Muscle layer of duodenum (tissue), 2 donors: ENCODE data around the gene DCK.

ENCODE experiments used
- H3K27ac ChIP-seq: one replicate; pipeline ENCODE4 v1.7.0; 2013; ENCODE audit warnings: mild to moderate bottlenecking, low read length
- H3K27me3 ChIP-seq: one replicate; pipeline ENCODE4 v1.7.0; 2013; ENCODE audit warnings: low read depth, mild to moderate bottlenecking, control low read depth, low read length
- H3K36me3 ChIP-seq, 2 donors: one replicate each; pipeline ENCODE4 v1.7.0; 2013; ENCODE audit warnings: low read length in 2 of 2, control low read depth in 1 of 2, mild to moderate bottlenecking in 1 of 2; ENCODE audit not compliant: insufficient read depth in 2 of 2, control insufficient read depth in 1 of 2
- H3K4me1 ChIP-seq, 2 donors: one replicate each; pipeline ENCODE4 v1.7.0; 2013; ENCODE audit warnings: low read length in 2 of 2, mild to moderate bottlenecking in 2 of 2, control low read depth in 1 of 2, moderate library complexity in 1 of 2; ENCODE audit not compliant: insufficient read depth in 2 of 2, control insufficient read depth in 1 of 2
- H3K4me3 ChIP-seq, 2 donors: one replicate each; pipeline ENCODE4 v1.7.0; 2013; ENCODE audit warnings: low read length in 2 of 2, low read depth in 1 of 2, mild to moderate bottlenecking in 1 of 2
- H3K9me3 ChIP-seq, 2 donors: one replicate each; pipeline ENCODE4 v1.7.0; 2013; ENCODE audit warnings: low read length in 2 of 2, control low read depth in 1 of 2, mild to moderate bottlenecking in 1 of 2; ENCODE audit not compliant: control insufficient read depth in 1 of 2
- donor health status: healthy.

DCK gene

GRCh38 chr4:71064521-71064920 is 71.1 kb downstream of the DCK start:
- Histone ChIP-seq H3K4me3 (no peak overlapping the region), H3K4me1 (no peaks in the 10 kb centered on the region), H3K27me3 (no peaks in the 10 kb centered on the region), H3K27ac (no peak overlapping the region), H3K36me3 (no peaks in the 10 kb centered on the region), H3K9me3 (no peaks in the 10 kb centered on the region)

- H3K27me3 ChIP-seq = no peaks in the 10 kb centered on the region
- no peaks in the 10 kb centered on the region for H3K36me3 ChIP-seq
- H3K4me1 ChIP-seq = no peaks in the 10 kb centered on the region
- H3K27ac ChIP-seq = no peak overlapping the region
- no peak overlapping the region for H3K4me3 ChIP-seq
- no peaks in the 10 kb centered on the region for H3K9me3 ChIP-seq
Observed at GRCh38 chr4:71065991-71066510, 72.6 kb downstream of the DCK start.

GRCh38 chr4:71066737-71067716 is 73.6 kb downstream of the DCK start:
- H3K27ac ChIP-seq = no peak overlapping the region

GRCh38 chr4:71069063-71069462 is 75.6 kb downstream of the DCK start:
- H3K9me3 ChIP-seq = no peaks in the 10 kb centered on the region
- no peak overlapping the region for H3K4me3 ChIP-seq
- H3K36me3 ChIP-seq = no peaks in the 10 kb centered on the region
- H3K27me3 ChIP-seq = no peaks in the 10 kb centered on the region
- no peaks in the 10 kb centered on the region for H3K4me1 ChIP-seq
- H3K27ac ChIP-seq = no peak overlapping the region

More at GRCh38 chr4:71066737-71067716, 73.6 kb downstream of the DCK start:
- no peaks in the 10 kb centered on the region for H3K9me3 ChIP-seq
- no peaks in the 10 kb centered on the region for H3K36me3 ChIP-seq
- no peaks in the 10 kb centered on the region for H3K4me1 ChIP-seq
- H3K4me3 ChIP-seq = no peak overlapping the region
- H3K27me3 ChIP-seq = no peaks in the 10 kb centered on the region

- Histone ChIP-seq H3K4me3 (no peak overlapping the region), H3K36me3 (no peaks in the 10 kb centered on the region), H3K27ac (no peak overlapping the region), H3K9me3 (no peaks in the 10 kb centered on the region), H3K4me1 (peaks cover 0 to 5% of the 10 kb centered on the region in 2 donors), H3K27me3 (no peaks in the 10 kb centered on the region)
Observed at GRCh38 chr4:71070015-71070414, 76.6 kb downstream of the DCK start.

GRCh38 chr4:71074452-71075299 is 81.2 kb downstream of the DCK start:
- Histone ChIP-seq H3K4me1 (peaks cover 0 to 5% of the 10 kb centered on the region in 2 donors), H3K36me3 (no peaks in the 10 kb centered on the region), H3K4me3 (peak overlapping the region in 1 of 2 donors; percentile 53), H3K9me3 (no peaks in the 10 kb centered on the region), H3K27ac (peak overlapping the region; percentile 52), H3K27me3 (no peaks in the 10 kb centered on the region)
